Measurements from ENCODE around the gene KRT71. TPM values are rescaled to one million over a fixed set of nuclear protein-coding genes. Genes with fewer than 3 reads are reported as not detected.

KRT71 gene
- polyA plus RNA-seq, 3 donors = not detected

GRCh38 chr12:52558781-52559445 lies 6.0 kb upstream of the KRT71 start:
- Mint-ChIP-seq H3K4me1 (no peaks in the 10 kb centered on the region), H3K27ac (no peak overlapping the region), H3K4me3 (no peak overlapping the region), H3K36me3 (no peaks in the 10 kb centered on the region), H3K9me3 (peaks cover 0 to 2% (median 0%) of the 10 kb centered on the region in 7 donors), H3K27me3 (ENCODE audit: low read depth in 3 of 3) (peaks cover 0 to 19% (median 17%) of the 10 kb centered on the region in 3 donors)
- Histone ChIP-seq H3K4me1 (ENCODE audit: control insufficient read depth in 1 of 2, insufficient read depth in 2 of 2, low read length in 2 of 2) (no peaks in the 10 kb centered on the region), H3K36me3 (replicated peaks in 1 of 2; ENCODE audit: control insufficient read depth in 1 of 2, insufficient read depth in 2 of 2, low read length in 2 of 2) (no peaks in the 10 kb centered on the region), H3K9me3 (replicated peaks in 1 of 2; ENCODE audit: control insufficient read depth in 1 of 2, insufficient read depth in 1 of 2, low read length in 2 of 2) (no peaks in the 10 kb centered on the region), H3K27ac (ENCODE audit: low read depth in 1 of 2, low read length in 2 of 2) (no peak overlapping the region), H2AFZ (ENCODE audit: insufficient read depth, low read depth, low read length, poor library complexity, severe bottlenecking) (no peak overlapping the region), H3K9ac (ENCODE audit: insufficient read depth, low read length, poor library complexity, severe bottlenecking) (no peak overlapping the region), H3K4me3 (replicated peaks in 1 of 3; ENCODE audit: low read depth in 2 of 3, low read length in 3 of 3) (no peak overlapping the region), H3K79me2 (ENCODE audit: insufficient read depth, low read length) (no peaks in the 10 kb centered on the region), H4K20me1 (ENCODE audit: insufficient read depth, low read length) (no peaks in the 10 kb centered on the region), H3K4me2 (replicated peaks; ENCODE audit: extremely low read depth, low read length, poor library complexity, severe bottlenecking) (no peak overlapping the region), H3K27me3 (ENCODE audit: control insufficient read depth in 2 of 2, insufficient read depth in 2 of 2, low read length in 2 of 2) (no peaks in the 10 kb centered on the region)
- no peak for DNase-seq
- intact Hi-C loops (cut with micrococcal nuclease) = no loop called here
- TF ChIP-seq, protein P1, sequence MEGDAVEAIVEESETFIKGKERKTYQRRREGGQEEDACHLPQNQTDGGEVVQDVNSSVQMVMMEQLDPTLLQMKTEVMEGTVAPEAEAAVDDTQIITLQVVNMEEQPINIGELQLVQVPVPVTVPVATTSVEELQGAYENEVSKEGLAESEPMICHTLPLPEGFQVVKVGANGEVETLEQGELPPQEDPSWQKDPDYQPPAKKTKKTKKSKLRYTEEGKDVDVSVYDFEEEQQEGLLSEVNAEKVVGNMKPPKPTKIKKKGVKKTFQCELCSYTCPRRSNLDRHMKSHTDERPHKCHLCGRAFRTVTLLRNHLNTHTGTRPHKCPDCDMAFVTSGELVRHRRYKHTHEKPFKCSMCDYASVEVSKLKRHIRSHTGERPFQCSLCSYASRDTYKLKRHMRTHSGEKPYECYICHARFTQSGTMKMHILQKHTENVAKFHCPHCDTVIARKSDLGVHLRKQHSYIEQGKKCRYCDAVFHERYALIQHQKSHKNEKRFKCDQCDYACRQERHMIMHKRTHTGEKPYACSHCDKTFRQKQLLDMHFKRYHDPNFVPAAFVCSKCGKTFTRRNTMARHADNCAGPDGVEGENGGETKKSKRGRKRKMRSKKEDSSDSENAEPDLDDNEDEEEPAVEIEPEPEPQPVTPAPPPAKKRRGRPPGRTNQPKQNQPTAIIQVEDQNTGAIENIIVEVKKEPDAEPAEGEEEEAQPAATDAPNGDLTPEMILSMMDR (IDR thresholded peaks at IDR 0.05) = no peak
- 79% methylated on average over 6 of the region's 8 CpGs for WGBS (ENCODE audit: insufficient coverage)

- Mint-ChIP-seq H3K27me3 (ENCODE audit: low read depth in 3 of 3) (peaks cover 2 to 21% (median 17%) of the 10 kb centered on the region in 3 donors), H3K27ac (no peak overlapping the region), H3K9me3 (peaks cover 0 to 3% (median 0%) of the 10 kb centered on the region in 7 donors), H3K4me3 (no peak overlapping the region), H3K4me1 (no peaks in the 10 kb centered on the region), H3K36me3 (no peaks in the 10 kb centered on the region)
- intact Hi-C loops (cut with micrococcal nuclease) = no loop called here
- H3K4me2 ChIP-seq (replicated peaks; ENCODE audit: extremely low read depth, low read length, poor library complexity, severe bottlenecking) = no peak overlapping the region
- WGBS (ENCODE audit: insufficient coverage) = no CpG with 5 or more reads among the region's 2 CpGs
- H4K20me1 ChIP-seq (ENCODE audit: insufficient read depth, low read length) = no peaks in the 10 kb centered on the region
- no peak overlapping the region for H3K9ac ChIP-seq (ENCODE audit: insufficient read depth, low read length, poor library complexity, severe bottlenecking)
- H3K4me3 ChIP-seq (replicated peaks in 1 of 3; ENCODE audit: low read depth in 2 of 3, low read length in 3 of 3) = no peak overlapping the region
- no peaks in the 10 kb centered on the region for H3K4me1 ChIP-seq (ENCODE audit: control insufficient read depth in 1 of 2, insufficient read depth in 2 of 2, low read length in 2 of 2)
- H3K9me3 ChIP-seq (replicated peaks in 1 of 2; ENCODE audit: control insufficient read depth in 1 of 2, insufficient read depth in 1 of 2, low read length in 2 of 2) = no peaks in the 10 kb centered on the region
- DNase-seq = no peak
- H3K79me2 ChIP-seq (ENCODE audit: insufficient read depth, low read length) = no peaks in the 10 kb centered on the region
- H2AFZ ChIP-seq (ENCODE audit: insufficient read depth, low read depth, low read length, poor library complexity, severe bottlenecking) = no peak overlapping the region
- TF ChIP-seq, protein P1 (IDR thresholded peaks at IDR 0.05) = no peak
- H3K27me3 ChIP-seq (ENCODE audit: control insufficient read depth in 2 of 2, insufficient read depth in 2 of 2, low read length in 2 of 2) = no peaks in the 10 kb centered on the region
- H3K27ac ChIP-seq (ENCODE audit: low read depth in 1 of 2, low read length in 2 of 2) = no peak overlapping the region
- H3K36me3 ChIP-seq (replicated peaks in 1 of 2; ENCODE audit: control insufficient read depth in 1 of 2, insufficient read depth in 2 of 2, low read length in 2 of 2) = no peaks in the 10 kb centered on the region
Measured at GRCh38 chr12:52557476-52557875, 4.5 kb upstream of the KRT71 start.
